ENCODE measurements around the gene CCDC187. TPM values are rescaled to one million over a fixed set of nuclear protein-coding genes. Genes with fewer than 3 reads are reported as not detected.

Gene CCDC187
- total and polyA plus RNA-seq, 2 of the 13 experiments (the other 11 are each of a cell fraction or from before 2014, with no cell fraction given) = 0.03 to 0.13 TPM

GRCh38 chr9:136295542-136296433 is 8.1 kb downstream of the CCDC187 start (continued):
- TF ChIP-seq ZNF333 (CRISPR knock-in tag; IDR thresholded peaks at IDR 0.05; ENCODE audit: borderline replicate concordance) = no peak
- TF ChIP-seq EZH2 (conservative IDR thresholded peaks at IDR 0.05; ENCODE audit: low read depth, low read length) = no peak
- TF ChIP-seq ZZZ3 (CRISPR knock-in tag; IDR thresholded peaks at IDR 0.05; ENCODE audit: borderline replicate concordance) = 0 out of 2 replicates have a peak, but pooled peaks have one; percentile 39
- TF ChIP-seq HDAC1 (CRISPR knock-in tag; IDR thresholded peaks at IDR 0.05) = peak; percentile 35; the same call in 1 of the 2 replicates
- peak; percentile 73 for TF ChIP-seq RFX5 (IDR thresholded peaks at IDR 0.05; ENCODE audit: low read depth, low read length)
- no peak for TF ChIP-seq PITX1 (CRISPR knock-in tag; IDR thresholded peaks at IDR 0.05)
- no peak for TF ChIP-seq ZNF264 (CRISPR knock-in tag; IDR thresholded peaks at IDR 0.05)
- TF ChIP-seq FOXO1 (CRISPR knock-in tag; IDR thresholded peaks at IDR 0.05) = peak; percentile 60; the same call in 1 of the 2 replicates
- TF ChIP-seq CHD2 (IDR thresholded peaks at IDR 0.05; ENCODE audit: low read depth, low read length) = no peak
- no peak for TF ChIP-seq BATF2 (CRISPR knock-in tag; IDR thresholded peaks at IDR 0.05)
- no peak for TF ChIP-seq ZSCAN22 (CRISPR knock-in tag; IDR thresholded peaks at IDR 0.05)
- TF ChIP-seq ARNT2 (CRISPR knock-in tag; IDR thresholded peaks at IDR 0.05; ENCODE audit: low read depth) = no peak
- no peak for TF ChIP-seq AGO2 (optimal IDR thresholded peaks at IDR 0.05; ENCODE audit: low read depth, low read length)
- no peak for TF ChIP-seq TSC22D2 (CRISPR knock-in tag; IDR thresholded peaks at IDR 0.05; ENCODE audit: borderline replicate concordance)
- no peak for TF ChIP-seq THYN1 (CRISPR knock-in tag; IDR thresholded peaks at IDR 0.05; ENCODE audit: borderline replicate concordance, low read depth)
- no peak for TF ChIP-seq ZNF329 (CRISPR knock-in tag; IDR thresholded peaks at IDR 0.05; ENCODE audit: low read depth)
- no peak for TF ChIP-seq NRL (CRISPR knock-in tag; IDR thresholded peaks at IDR 0.05; ENCODE audit: borderline replicate concordance)
- no peak for TF ChIP-seq NBN (conservative IDR thresholded peaks at IDR 0.05)
- TF ChIP-seq CEBPZ (IDR thresholded peaks at IDR 0.05; ENCODE audit: low read length) = no peak
- TF ChIP-seq SALL2 (CRISPR knock-in tag; IDR thresholded peaks at IDR 0.05) = no peak
- no peak for TF ChIP-seq TCF12 (IDR thresholded peaks at IDR 0.05)
- TF ChIP-seq TCF12 (CRISPR knock-in tag; IDR thresholded peaks at IDR 0.05) = no peak
- no peak for TF ChIP-seq MYNN (CRISPR knock-in tag; IDR thresholded peaks at IDR 0.05; ENCODE audit: low read depth)
- peak; percentile 26; the same call in 1 of the 2 replicates for TF ChIP-seq HNF4A (CRISPR knock-in tag; IDR thresholded peaks at IDR 0.05)
- TF ChIP-seq CAMTA2 (CRISPR knock-in tag; IDR thresholded peaks at IDR 0.05; ENCODE audit: borderline replicate concordance) = no peak
- peak; percentile 56 for TF ChIP-seq RARA (CRISPR knock-in tag; IDR thresholded peaks at IDR 0.05)
- no peak for TF ChIP-seq FOXC1 (CRISPR knock-in tag; IDR thresholded peaks at IDR 0.05; ENCODE audit: borderline replicate concordance)
